Esophagus squamous epithelium (tissue), 5 donors: ENCODE results near the gene EGLN1. TPM values are rescaled to one million over a fixed set of nuclear protein-coding genes. Genes with fewer than 3 reads are reported as not detected.
"Not testable (repeated sequence)": the region's sequence is repeated elsewhere in the genome, so short reads cannot be mapped to it uniquely, and the experiment has no call there.

Source experiments
- DNase-seq: peaks from one replicate; lab custom pipeline; 2025; lab: John Stamatoyannopoulos, UW
- H3K27ac ChIP-seq, 4 donors: fragments of 200-600 bp; sonication (generic); one replicate each; pipeline ENCODE4 v1.5.1; 2016 to 2019; ENCODE audit warnings: mild to moderate bottlenecking in 1 of 4
- H3K27me3 ChIP-seq, 4 donors: fragments of 200-600 bp; sonication (generic); 1 replicate in 3 of 4; 2 replicates in 1 of 4; pipeline versions ENCODE4 v1.5.1 to v1.6.0; 2017 to 2021; ENCODE audit warnings: antibody characterized with exemption in 1 of 4
- H3K36me3 ChIP-seq, 3 donors: fragments of 200-600 bp; sonication (generic); one replicate each; pipeline ENCODE4 v1.5.1; 2016 to 2019
- H3K4me1 ChIP-seq, 3 donors: fragments of 200-600 bp; sonication (generic); one replicate each; pipeline ENCODE4 v1.5.1; 2017 to 2019
- H3K4me3 ChIP-seq, 4 donors: fragments of 200-600 bp; sonication (generic); 1 replicate in 3 of 4; 2 replicates in 1 of 4; pipeline ENCODE4 v1.5.1; 2016 to 2019; ENCODE audit warnings: mild to moderate bottlenecking in 2 of 4, moderate library complexity in 1 of 4
- H3K9me3 ChIP-seq, 3 donors: fragments of 200-600 bp; sonication (generic); one replicate each; pipeline ENCODE4 v1.5.1; 2016 to 2019
- CTCF ChIP-seq, 6 experiments: fragments of 450-650 bp in 4 of 6; fragments of 200-600 bp in 2 of 6; sonication (generic) in 2 of 6; IDR thresholded peaks; one replicate each; pipeline ENCODE4 v1.5.1; 2016 to 2019; ENCODE audit warnings: antibody characterized with exemption in 6 of 6, mild to moderate bottlenecking in 4 of 6, moderate library complexity in 4 of 6
- POLR2A ChIP-seq, 4 donors: fragments of 450-650 bp; IDR thresholded peaks; one replicate each; pipeline ENCODE4 v1.6.1; 2017; ENCODE audit warnings: antibody characterized with exemption in 4 of 4, mild to moderate bottlenecking in 4 of 4, moderate library complexity in 3 of 4
- WGBS, 2 donors: methylation state at CpG; one replicate each; pipeline ENCODE4 v1.1.5; 2018; 5-methylcytosine and 5-hydroxymethylcytosine counted together
- intact Hi-C: fragments of 100-400 bp; cut with DNase I; formaldehyde crosslinking; loops from one replicate; pipeline ENCODE4 v1.15.0; 2022
- total RNA-seq, 4 donors: library from RNA; depleted of rRNA; stranded (reverse); fragments of >200 nt; gene quantifications; one replicate each; pipeline ENCODE4 v1.1.0, GENCODE V29; 2016
- donor health status: DM: yes; HTN: yes; CAD: no.

EGLN1 gene
- total RNA-seq, 4 donors from 2014 or later, result 21.8 to 36.0 (median 28.7) TPM

- Histone ChIP-seq H3K4me1 (no peaks in the 10 kb centered on the region), H3K4me3 (no peak overlapping the region), H3K9me3 (peaks cover 0 to 6% (median 0%) of the 10 kb centered on the region in 3 donors), H3K27me3 (no peaks in the 10 kb centered on the region), H3K36me3 (no peaks in the 10 kb centered on the region), H3K27ac (no peak overlapping the region)
- 52 to 55% methylated on average over 2 of the region's 2 CpGs for WGBS, 2 donors
- intact Hi-C loops, result no loop called here
- no peak for DNase-seq
- TF ChIP-seq POLR2A (IDR thresholded peaks at IDR 0.05), result no peak
- TF ChIP-seq CTCF (IDR thresholded peaks at IDR 0.05), result no peak
These were observed 38.5 kb upstream of the EGLN1 start for GRCh38 chr1:231460614-231461013.

GRCh38 chr1:231459438-231459837 is 37.4 kb upstream of the EGLN1 start:
- WGBS, 2 donors, result 83 to 90% methylated on average over 1 of the region's 1 CpG
- DNase-seq, H3K4me1 ChIP-seq, H3K27ac ChIP-seq, H3K9me3 ChIP-seq, intact Hi-C loops, H3K27me3 ChIP-seq, H3K4me3 ChIP-seq, H3K36me3 ChIP-seq: not testable (repeated sequence)

GRCh38 chr1:231457956-231458355 is 35.9 kb upstream of the EGLN1 start:
- H3K9me3 ChIP-seq, H3K36me3 ChIP-seq, intact Hi-C loops, H3K27ac ChIP-seq, DNase-seq, H3K4me3 ChIP-seq, H3K4me1 ChIP-seq, H3K27me3 ChIP-seq: not testable (repeated sequence)

GRCh38 chr1:231454133-231454532 is 32.0 kb upstream of the EGLN1 start:
- H3K4me1 ChIP-seq, H3K9me3 ChIP-seq, H3K4me3 ChIP-seq, H3K36me3 ChIP-seq, H3K27ac ChIP-seq, DNase-seq, H3K27me3 ChIP-seq, intact Hi-C loops: not testable (repeated sequence)
- no CpG with 5 or more reads among the region's 29 CpGs for WGBS, 2 donors

- H3K36me3 ChIP-seq, result no peaks in the 10 kb centered on the region
- peaks cover 0 to 4% (median 0%) of the 10 kb centered on the region in 4 donors for H3K27me3 ChIP-seq
- no peak overlapping the region for H3K4me3 ChIP-seq
- no peak for TF ChIP-seq CTCF (IDR thresholded peaks at IDR 0.05)
- no peak for TF ChIP-seq POLR2A (IDR thresholded peaks at IDR 0.05)
- no peaks in the 10 kb centered on the region for H3K9me3 ChIP-seq
- intact Hi-C loops, result no loop called here
- no peaks in the 10 kb centered on the region for H3K4me1 ChIP-seq
- H3K27ac ChIP-seq, result no peak overlapping the region
- 75 to 89% methylated on average over 5 of the region's 5 CpGs for WGBS, 2 donors
- no peak for DNase-seq
These were observed 24.1 kb upstream of the EGLN1 start for GRCh38 chr1:231446138-231446537.

- H3K4me3 ChIP-seq, result no peak overlapping the region
- H3K9me3 ChIP-seq, result no peaks in the 10 kb centered on the region
- 54 to 79% methylated on average over 2 of the region's 2 CpGs for WGBS, 2 donors
- no peaks in the 10 kb centered on the region for H3K4me1 ChIP-seq
- intact Hi-C loops, result no loop called here
- DNase-seq, result no peak
- no peaks in the 10 kb centered on the region for H3K36me3 ChIP-seq
- no peak overlapping the region for H3K27ac ChIP-seq
- peaks cover 0 to 4% (median 0%) of the 10 kb centered on the region in 4 donors for H3K27me3 ChIP-seq
- TF ChIP-seq CTCF (IDR thresholded peaks at IDR 0.05) (no peak), POLR2A (IDR thresholded peaks at IDR 0.05) (no peak)
These were observed 22.0 kb upstream of the EGLN1 start for GRCh38 chr1:231444059-231444458.

GRCh38 chr1:231443363-231443762 is 21.3 kb upstream of the EGLN1 start:
- Histone ChIP-seq H3K9me3 (no peaks in the 10 kb centered on the region), H3K4me1 (no peaks in the 10 kb centered on the region), H3K36me3 (no peaks in the 10 kb centered on the region), H3K4me3 (no peak overlapping the region), H3K27ac (no peak overlapping the region), H3K27me3 (peaks cover 0 to 4% (median 0%) of the 10 kb centered on the region in 4 donors)
- whole genome bisulfite sequencing, 2 donors, result 70 to 72% methylated on average over 2 of the region's 2 CpGs
- TF ChIP-seq POLR2A (IDR thresholded peaks at IDR 0.05), result no peak
- TF ChIP-seq CTCF (IDR thresholded peaks at IDR 0.05), result no peak
- intact Hi-C loops, result no loop called here
- no peak for DNase-seq
